ENCODE data around the gene LRMDA.

Gene LRMDA

DNA sequence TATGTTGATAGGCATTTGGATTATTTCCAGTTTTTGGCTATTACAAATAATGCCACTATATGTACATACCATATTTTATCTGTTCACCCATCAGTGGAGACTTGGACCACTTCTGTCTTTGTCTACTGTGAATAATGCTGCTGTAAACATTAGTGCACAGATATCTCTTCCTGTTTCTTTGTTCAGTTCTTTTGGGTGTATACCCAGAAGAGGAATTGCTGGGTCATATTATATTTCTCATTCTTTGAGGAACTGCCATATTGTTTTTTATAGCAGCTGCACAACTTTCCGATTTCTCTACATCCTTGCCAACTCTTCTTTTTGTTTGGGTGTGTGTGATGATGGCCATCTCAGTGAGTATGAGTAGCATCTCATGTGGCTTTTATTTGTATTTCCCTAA is 218.0 kb downstream of the LRMDA start:
- no peak for DNase-seq

DNA sequence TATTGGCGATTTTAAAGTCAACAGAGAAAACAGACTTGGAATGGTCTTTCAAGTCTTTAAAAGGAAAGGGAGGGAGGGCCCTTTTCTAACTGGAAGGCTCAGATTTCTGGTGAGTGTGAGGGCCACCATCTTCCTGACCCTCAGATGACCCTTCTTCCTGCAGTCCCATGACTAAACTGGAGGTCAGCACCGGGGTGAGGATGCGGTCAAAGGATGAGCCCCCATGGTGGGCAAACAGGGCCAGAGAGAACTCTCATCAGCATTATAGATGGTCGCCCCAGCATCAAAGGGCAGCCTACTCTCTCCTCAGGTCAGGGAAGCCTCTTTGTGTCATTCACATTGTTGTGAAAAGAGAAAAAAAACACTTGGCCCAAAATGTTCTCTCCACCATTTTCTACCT is 219.2 kb downstream of the LRMDA start:
- no peak for DNase-seq

DNA sequence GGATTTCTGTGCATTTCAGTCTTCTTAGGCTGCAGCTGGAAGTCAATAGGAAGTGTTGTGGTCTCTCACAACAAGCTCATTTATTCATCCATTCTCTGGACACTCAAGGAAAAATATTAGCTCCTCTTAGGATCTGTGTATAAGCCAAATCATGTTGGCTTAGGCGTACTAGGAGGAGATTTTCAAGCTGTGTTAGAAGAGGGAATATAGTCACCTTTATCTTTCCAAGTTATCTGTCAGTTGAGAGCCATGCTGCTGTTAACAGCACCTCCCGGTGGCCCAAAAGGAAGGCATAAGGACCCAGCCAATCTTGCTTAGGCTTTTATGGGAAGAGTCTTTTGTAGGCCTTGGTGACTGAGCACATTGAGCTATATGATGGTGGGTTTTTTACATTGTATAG is 220.0 kb downstream of the LRMDA start:
- no peak for DNase-seq

DNA sequence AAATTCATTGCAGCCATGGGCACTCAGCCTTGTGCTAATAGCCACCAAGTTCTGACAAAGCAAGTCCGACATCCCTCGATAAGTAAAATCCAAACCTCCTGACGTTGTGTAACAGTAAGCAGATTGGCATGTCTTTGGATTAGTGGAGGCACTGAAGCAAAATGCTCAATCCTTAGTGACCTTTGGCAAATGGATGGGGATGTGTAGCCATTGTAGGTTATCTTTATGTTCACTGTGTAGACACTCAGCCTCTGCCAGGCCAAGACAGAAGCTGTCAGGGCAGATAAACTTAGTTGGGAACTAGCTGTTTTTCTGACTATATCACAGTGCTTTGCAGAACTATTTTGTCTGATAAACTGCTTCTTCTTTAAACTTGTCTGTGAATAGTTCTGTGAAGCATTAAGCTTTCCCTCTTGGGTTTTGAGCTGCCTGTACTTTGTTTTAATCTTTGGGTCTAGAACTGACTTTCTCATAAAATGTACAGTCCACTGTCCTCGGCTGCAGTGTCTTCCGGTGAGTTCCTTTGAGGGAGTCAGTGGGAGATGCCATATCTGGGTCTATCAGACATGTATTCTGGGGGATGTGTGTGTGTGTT is 220.8 kb downstream of the LRMDA start:
- DNase-seq: no peak

DNA sequence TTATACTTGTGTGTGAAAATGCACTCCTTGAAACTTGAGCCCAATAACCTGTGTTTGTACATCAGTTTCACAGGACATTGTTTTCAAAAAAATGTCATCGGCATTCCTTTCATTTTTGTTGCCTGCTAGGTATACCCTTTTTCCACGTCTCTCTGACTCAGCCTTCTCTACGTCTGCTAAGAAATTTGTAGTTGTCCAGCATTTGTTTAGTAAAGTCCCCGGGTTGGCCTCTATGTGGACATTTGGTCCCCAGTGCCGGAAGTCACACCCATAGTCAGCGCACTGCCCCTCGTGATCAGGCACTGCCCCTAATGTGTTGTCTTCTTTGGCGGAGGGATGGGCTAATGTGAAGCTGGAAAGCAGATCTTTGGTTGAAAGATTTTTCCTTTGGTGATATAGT is 222.3 kb downstream of the LRMDA start:
- DNase-seq: no peak

DNA sequence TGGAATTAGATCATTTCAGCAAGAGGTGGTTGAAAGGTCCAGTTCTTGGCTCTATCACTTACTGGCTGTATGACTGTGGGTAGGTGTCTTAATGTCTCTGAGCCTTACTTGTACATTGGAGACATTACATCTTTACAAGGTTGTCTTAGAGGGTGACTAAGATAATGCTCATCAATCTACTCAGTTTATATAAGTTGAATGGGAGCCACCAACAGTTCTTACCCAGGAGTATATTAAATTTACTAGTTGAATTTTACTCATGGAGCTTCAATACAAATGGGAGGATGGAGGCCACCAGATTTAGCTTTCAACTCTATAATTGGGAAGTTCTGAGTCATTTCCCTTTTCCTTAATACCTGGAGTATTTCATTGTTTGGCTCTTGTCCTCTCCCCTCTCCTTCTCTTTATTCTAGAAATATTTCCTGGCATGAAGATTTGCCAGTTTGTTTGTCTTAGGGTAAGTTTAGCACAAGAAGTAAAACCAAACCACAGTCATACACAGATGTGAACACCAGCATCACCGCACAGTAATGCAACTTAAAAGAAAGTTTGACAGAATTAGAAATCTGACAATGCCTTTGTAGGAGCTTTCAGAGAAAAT is 222.8 kb downstream of the LRMDA start:
- DNase-seq: no peak

DNA sequence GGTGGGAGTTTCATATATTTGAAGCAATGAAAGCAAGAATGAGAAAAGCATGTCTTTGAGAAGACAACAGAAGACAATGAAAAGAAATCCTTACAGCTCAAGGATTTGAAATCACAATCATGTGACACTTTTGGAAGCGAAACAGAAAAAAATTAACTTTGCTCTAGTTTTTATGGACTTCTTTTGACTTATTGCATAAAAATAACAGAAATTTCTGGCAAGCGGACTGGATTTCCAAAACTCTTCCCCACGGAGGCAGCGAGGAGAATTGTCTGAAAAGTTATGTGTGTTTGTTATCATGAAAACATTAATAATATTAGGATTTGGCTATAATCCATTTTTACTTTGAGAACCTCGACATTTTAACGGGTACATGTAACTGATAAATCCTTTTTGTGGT is 223.3 kb downstream of the LRMDA start:
- DNase-seq: no peak

DNA sequence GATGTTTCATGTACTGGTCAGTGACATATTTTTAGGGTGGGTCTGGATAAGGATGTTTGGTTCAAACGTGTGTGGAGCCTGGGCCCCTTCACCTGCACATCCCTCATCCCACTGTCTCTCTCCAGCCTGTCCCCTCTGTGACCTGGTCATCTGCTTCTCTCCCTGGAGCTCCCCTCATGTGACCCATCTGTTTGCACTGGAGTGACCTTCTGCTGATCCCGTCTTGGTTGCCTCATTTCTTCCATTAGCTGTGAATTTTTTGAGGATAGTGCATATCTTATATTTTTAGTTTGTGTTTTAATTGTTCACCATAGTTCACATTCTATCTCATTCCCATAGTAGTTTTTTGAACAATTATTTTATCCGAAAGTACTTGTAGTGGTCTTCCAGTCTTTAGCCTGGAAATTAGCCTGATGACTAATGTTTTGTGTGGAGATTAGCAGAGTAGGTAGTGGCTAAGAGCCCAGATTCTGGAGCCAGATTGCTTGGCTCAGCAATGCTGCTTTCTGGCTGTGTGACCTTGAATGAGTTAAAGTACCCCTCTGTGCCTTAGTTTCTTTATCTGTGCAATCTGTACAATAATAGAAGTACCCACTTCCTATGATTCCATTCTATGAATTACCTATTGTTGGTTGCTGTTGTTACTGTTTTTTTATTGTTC is 224.5 kb downstream of the LRMDA start:
- DNase-seq: no peak

DNA sequence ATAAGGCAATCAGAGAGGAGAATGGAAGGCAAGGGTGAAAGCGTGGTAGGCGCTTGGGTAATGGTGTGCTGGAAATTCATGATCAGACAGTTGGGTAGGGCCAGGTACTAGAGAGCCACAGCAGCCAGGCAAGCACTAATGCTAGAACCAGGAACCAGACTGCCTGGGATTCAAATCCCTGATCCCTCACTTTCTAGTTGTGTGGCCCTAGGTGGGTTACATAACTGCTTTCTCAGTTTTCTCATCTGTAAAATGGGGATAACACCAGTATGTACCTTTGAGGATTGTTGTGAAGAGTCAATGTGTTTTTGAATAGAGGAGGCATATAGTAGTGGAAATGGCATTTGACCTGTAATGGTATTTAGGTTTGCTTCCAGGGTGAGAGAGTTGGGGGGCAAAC is 225.9 kb downstream of the LRMDA start:
- DNase-seq: no peak

DNA sequence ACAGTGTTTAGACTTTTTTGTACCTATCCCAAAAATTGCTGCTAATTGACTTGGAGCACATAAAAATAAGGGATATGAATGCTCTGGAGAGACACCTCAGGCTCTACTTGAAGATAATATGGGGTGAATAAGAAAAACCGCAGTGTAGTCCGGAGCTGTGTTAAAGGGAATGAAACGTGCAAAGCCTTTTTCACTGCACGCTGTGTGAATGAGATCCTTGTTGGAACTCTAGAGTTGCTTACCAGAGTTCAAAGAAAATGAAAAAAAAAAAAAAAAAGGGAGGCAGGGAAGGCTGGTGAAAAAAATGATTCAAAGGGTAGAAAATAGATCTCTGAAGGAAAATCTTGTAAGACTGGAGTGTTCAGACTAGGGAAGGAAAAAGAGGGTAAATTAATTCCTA is 226.6 kb downstream of the LRMDA start:
- no peak for DNase-seq

DNA sequence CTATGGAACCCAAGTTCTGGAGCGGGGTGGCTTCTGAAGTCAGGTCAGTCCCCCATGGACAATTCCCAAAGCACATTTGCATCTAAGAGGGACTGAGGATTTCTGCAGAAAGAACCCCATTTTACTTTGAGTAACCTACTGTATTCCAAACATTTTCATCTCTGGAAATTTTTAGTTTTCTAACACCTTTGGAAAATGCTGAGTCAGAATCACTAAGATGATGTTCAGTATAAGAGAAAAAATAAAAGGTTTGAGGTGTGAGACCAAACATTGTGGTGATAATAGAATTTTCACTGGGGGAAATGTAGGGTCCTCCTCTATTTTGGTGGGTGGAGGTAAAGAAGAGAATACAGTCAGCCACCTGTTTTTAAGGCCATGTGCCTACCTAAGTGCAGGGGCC is 227.1 kb downstream of the LRMDA start:
- DNase-seq: no peak

DNA sequence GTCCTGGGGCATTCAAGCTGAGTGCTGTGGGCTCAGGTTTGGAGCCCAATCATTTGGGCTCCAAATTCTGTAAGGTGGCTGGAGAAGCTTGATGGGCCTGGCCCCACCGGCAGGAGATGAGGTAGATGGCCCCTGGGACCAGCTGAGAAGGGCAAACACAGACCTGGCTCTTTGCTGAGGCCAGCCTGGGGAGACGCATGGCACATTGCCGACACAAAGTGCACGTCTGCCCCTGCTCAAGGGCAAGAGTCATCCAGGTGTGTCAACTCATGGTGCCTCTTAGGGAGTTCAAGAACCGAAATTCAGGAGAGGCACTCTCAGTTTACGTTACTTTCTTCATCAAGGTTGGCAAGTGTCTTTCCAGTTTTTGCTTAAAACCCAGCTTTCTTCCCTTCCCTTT is 227.5 kb downstream of the LRMDA start:
- no peak for DNase-seq

DNA sequence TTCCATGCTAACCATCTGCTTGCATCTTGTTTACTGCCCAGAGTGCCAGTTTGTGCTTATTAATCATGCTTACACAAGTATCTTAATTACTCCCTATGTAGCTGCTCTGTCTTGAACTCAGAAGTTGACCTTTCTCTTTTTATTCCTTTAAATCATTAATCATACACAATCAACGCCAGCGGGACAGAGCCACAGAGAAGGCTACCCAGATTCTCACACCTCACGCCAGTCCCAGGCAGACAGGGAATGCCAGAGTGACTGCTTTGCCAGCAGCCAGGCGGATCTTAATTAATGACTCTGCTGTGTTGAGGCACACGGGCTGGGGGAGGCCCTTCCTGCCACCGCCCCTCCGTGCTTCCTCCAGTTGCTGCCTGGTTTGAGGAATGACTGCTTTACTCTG is 229.4 kb downstream of the LRMDA start:
- no peak for DNase-seq

DNA sequence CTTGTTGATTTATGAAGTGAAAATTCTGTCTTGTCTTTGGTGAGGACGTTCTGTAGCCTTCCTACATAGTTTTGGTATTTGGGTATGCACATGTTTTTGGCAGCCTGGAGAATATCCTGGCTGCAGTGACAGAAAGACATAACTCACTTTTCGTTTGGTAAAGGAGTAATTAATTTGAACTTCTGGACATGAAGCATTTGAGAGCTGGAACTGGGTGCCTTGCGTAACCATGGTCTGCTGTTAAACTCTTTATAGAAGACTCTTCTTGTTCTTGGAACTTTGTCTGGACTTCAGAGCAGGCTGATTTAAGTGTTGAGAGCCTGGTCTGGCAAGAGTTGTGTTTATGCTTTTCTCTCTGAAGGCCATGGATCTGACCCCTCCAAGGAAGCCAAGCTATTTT is 231.3 kb downstream of the LRMDA start:
- DNase-seq: no peak

DNA sequence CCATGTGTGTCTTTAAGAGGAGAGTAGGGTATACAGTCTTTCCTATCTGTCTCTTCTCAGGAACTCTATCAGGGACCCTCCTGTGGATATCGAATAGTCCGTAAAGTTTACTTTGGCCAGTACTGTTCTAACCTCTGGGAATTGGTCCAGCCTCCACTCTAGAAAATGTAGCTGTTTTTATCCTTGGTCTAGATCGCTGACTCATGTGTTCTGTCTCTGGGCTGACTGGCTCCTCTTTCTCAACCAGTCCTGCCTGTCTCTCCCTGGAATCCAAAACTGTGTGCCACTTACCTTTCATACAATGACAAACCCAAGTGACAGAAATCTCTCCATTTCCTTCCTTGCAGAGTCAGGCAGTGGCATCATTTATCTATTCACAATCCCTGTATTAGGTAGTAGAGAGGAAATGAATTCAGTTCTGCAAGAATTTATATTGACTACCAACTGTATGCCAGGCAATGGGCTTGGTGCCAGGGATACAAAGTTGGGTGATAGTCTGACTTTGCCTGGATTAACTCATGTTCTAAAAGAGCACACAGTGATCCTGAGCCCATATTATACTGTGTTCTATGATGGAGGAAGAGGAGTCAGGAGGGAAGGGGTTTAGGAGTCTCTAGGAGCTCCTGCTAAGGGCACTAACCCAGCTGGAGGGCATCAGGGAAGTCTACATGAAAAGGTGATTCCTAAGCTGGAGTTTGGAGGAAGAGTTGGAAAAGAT is 232.7 kb downstream of the LRMDA start:
- DNase-seq: no peak

DNA sequence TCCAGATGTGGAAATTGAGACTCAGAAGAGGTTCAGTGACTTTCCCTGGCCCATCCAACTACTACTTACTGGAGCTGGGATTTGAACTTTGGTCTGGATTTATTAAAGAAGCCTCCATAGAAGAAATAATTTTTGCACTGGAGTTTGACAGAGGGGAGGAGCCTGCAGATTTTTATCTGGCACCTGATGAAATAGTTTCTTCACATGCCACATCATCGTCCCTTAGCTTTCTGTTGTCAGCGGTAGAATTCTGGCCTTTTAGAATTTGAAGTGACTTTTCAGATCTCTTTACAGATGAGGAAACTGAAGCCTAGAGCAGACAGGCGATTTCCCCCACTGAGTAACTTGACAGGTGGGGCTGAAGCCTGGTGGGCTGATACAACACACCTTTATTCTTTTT is 233.5 kb downstream of the LRMDA start:
- no peak for DNase-seq

DNA sequence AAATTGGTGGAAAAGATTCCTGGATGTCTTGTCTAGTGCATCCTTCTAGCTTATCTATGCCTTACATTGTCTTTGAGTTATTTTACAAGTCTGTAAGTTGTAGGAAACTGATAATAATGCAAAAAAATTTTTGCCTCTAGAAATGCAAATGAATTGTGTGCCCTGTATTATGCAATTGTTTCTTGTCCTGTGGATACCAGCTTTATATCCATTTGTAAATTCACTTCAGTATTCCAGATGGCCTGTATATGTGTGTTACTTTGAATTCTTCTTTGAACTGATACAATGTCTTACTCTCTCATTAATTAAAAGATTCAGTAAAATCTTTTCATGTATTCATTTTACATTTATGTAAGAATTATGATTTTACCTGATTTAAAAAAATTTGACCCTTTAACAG is 234.3 kb downstream of the LRMDA start:
- no peak for DNase-seq

DNA sequence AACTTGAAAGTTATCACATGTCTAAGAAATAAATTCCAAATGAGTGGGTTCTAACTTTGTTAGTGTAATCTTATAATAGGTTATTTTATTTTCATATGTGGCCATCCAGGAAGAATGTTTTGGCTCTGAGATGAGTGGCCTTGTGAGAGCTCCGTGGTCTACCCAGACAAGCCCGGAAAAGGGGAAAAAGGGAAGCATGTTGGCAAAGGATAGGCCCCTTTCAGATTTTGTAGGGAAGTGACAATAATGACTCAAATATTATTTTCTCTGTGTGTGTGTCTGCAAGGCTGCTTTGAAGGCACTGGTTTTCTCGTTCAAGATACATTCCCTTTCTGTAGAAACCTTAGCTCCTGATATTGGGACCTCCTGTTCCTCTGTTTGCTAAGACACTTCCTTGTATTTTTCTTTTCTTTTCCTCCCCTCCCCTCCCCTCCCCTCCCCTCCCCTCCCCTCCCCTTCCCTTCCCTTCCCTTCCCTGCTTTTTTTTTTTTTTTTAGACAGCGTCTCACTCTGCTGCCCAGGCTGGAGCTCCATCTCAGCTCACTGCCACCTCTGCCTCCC is 240.8 kb downstream of the LRMDA start:
- DNase-seq: no peak

DNA sequence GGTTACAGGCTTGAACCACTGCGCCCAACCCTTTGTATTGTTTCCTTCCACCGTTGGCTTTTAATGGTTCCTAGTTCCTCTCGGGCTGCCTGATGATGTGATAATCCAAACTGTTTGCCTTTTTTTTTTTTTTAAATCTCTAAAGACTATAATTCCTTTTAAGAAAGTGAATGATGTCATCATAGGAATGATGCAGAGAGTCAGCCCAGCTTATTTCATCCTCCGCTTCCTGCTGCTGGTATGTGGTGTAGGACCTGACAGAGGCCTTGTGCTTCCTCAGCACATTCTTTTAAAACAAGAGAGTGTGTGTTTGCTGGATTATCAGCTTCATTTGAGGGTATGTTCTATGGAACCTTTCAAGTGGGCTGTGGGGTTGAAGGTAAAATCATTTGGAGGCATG is 241.4 kb downstream of the LRMDA start:
- no peak for DNase-seq

DNA sequence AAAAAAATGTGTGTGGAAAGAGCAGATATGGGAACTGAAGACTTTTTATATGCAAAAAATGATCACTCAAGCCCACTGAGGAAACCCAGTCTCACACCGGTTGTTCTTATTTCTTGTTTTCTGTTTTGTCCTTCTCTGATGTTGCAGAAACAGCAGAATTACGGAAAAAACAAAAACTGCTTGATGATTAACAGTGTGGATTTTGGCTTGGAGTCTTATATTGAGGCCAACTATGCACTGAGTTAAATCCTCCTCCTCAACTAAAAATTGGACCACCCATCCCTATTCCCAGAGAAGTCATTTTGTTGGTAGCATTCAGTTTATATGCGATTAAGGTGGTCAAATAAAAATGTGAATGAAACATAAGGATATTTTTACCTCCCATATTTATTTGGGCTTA is 246.1 kb downstream of the LRMDA start:
- DNase-seq: no peak

DNA sequence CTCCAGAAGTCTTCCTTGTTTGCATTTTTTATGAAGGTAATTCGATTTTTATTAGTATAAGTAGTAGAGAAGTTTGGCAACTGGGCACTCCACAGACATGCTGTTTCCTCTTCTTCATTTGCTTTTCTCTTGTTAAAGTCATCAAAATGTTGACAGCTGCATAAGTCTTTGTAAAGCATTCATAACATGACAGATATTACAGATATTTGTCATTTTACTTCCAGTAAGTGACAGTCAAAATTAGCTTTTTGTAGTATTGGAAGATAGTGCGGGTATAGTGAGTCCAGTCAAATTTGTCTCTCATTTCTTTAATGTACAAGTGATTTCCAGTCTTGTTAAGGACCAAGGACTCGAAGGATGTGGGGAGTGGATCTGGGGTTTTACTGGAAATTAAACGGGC is 247.1 kb downstream of the LRMDA start:
- DNase-seq: no peak

DNA sequence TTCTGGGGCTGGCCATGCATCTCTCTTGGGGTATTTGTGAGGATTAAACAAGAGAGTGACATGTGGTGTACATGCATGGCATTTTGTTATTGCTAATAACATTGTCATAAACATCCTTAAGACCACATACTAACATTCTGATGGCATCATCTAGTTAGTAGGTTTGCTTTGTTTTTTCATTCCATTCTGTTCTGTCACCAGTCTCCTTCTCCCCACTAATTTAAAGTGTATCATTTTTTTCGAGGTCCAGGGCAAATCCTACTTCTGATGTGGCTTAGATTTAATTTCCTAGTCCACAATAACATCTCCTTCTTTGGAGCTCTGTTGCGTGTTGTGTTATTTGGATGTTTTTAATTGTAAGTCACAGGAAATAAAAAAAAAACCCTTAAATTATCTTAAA is 248.1 kb downstream of the LRMDA start:
- no peak for DNase-seq

DNA sequence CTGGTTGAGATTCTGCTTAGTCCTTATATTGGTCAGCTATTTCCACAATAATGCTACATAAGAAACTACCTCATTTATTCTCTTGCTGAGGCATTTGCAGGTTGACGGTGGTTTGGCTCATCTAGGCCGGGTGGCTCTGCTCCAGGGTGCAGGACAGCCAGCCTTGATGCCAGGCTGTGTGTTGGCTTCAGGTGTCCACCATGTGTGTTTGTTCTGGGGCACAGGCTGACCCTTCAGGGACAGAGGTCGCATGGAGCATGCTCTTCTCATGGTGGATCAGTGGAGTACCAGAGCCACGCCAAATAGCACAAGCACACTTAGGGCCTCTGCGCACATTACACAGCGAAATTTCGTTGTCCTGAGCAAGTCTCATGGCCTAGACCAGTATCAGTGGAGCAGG is 249.9 kb downstream of the LRMDA start:
- DNase-seq: no peak
